GM08714 (cell line): ENCODE measurements around the gene LAMA5.

Experiments
- H3K4me3 ChIP-seq: fragments of 200-500 bp; sonication (Bioruptor generic); 2 replicates; pipeline ENCODE4 v1.5.1; 2014; ENCODE audit warnings: mild to moderate bottlenecking, low read length, inconsistent platforms
- ZNF274 ChIP-seq: IDR thresholded peaks from 2 replicates; pipeline ENCODE4 v1.6.1; 2012; ENCODE audit warnings: mild to moderate bottlenecking, low read depth, low read length

LAMA5 gene

DNA sequence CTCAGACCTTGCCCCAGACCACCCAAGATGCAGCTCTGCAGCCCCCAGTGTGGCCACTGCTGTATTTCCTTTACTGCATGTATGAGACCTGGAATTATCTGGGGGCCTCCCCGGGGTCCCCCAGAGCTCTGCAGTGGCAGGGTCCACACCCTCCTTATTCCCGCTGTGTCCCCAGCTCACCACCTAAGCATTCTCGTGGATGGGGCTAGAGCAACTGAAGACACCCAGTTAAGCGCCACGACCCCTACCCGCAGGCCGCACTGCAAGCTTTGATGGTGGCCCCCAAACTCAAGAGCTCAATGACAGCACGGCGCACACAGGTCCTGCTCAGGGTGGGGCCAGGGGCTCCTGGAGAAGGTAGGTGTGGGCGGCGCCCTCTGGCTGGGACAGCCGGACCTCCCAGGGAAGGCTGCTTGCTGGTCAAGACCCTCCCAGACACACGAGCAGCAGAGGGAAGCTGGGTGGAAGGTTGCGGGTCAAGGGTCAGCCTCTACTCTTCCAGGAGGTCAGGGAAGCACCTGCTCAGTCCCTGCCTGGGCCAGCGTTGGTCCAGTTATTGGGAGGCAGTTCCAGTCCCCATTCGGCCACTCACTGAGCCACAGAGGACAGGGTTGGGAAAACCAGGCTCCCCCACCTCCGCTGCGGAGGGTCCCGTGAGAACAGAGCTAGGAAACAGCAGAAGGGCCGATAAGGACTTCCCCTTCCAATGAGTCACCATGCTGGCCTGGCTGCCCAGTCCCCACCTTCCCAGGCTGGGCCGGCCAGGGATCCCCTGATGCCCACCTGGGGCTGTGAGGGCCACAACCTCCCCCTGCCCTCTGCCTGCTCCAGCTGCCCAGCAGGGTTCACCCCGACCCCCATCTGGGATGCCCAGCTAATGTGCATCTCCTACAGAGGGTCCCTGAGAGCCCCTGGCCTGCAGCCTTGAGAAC is 2.9 kb downstream of the LAMA5 start:
- no peak for TF ChIP-seq ZNF274
- H3K4me3 ChIP-seq = no peak overlapping the region

DNA sequence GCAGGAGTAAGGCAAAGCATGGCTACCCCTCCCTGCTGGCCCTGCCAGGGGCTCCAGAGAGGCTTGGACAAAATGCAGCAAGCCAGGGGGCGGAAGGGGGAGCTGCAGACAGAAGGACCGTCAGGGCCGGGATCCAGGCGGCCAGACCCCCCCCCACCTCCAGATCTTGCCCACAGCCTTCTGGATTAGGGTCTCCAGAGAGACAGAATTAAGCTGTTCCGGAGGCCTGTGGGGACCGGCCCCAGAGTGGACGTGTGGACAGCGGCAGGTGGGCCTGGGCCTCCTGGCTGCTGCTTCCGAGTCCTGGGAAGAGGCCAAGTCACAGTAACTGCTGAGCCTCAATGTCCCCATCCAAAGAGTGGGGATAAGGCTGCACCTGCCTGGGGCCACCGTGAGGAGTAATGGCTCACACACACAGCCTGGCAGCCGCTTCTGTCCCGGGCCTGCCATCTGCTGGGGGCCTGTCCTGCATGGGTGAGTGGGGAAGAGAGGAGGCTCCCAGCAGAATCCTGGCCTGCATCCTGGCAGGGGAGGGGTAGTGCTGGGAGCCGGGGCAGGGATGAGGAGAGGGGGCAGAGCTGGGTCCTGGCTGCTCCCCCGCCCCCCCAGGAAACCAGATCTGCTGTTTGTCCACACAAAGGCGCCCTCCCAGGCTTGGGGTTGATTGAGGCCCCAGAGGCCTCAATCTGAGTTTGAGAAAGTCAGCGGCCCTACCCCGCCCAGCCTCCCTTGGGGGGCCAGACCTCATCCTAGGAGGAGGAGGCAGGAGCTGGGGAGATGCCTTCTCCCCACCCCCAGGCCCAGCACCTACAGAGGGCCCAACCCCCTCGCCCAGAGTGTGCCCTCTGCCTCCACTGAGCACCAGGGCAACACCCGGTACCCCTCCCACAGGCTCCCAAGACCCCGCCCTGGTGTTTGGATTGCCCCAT is 3.9 kb downstream of the LAMA5 start:
- H3K4me3 ChIP-seq = no peak overlapping the region
- TF ChIP-seq ZNF274 = no peak

DNA sequence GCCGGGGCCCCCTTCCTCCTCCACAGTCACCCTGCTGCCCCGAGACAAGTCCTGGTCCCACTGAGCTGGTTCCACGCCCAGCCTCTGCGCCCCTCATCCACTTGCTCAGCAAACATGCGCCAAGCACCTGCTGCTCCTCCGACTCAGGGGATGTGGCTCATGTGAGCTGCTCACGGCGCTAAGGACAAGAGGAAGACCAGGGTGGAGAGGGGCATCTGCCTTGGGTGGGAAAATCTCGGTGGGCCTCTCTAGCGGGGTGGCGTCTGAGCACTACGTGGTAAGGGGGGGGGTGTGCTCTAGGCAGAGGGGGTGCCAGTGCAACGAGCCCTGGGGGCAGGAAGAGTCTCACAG is 4.5 kb downstream of the LAMA5 start:
- H3K4me3 ChIP-seq = no peak overlapping the region
- TF ChIP-seq ZNF274 = no peak

DNA sequence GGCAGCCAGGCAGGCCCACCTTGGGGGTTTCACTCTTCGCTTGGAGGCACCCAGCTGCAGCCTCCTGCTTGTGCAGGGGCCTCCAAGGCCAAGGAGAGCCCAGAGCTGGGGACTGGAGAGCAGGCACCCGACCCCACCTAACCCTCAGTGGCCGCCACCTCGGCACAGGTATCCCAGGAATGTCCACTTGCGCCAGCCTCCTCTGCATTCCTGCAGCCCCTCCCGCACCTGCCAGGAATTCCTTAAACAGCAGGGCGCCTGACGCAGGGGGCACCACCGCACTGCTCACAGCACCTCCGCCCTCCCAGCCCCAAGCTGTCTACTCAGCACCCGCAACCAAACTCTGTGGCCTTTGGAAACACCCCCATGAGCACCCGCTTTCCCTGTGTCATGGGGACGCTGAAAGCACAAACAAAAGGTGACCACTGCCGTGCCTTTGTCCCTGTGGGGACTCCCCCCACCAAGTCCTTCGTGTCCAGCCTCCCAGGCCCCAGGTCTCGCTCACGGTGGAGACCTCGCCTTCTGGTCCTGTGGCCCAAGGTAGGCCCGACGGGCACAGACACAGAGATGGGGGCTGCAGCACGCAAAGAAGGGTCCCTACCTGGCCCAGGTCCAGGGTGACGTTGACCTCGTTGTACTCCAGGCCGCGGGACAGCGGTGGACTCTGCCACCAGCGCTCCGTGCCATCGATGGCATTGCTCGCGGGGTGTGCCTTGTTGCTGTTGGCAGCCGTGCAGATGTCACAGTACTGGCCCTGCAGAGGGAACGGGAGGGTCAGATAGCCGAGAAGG is 5.1 kb downstream of the LAMA5 start:
- TF ChIP-seq ZNF274 = no peak
- H3K4me3 ChIP-seq = no peak overlapping the region

DNA sequence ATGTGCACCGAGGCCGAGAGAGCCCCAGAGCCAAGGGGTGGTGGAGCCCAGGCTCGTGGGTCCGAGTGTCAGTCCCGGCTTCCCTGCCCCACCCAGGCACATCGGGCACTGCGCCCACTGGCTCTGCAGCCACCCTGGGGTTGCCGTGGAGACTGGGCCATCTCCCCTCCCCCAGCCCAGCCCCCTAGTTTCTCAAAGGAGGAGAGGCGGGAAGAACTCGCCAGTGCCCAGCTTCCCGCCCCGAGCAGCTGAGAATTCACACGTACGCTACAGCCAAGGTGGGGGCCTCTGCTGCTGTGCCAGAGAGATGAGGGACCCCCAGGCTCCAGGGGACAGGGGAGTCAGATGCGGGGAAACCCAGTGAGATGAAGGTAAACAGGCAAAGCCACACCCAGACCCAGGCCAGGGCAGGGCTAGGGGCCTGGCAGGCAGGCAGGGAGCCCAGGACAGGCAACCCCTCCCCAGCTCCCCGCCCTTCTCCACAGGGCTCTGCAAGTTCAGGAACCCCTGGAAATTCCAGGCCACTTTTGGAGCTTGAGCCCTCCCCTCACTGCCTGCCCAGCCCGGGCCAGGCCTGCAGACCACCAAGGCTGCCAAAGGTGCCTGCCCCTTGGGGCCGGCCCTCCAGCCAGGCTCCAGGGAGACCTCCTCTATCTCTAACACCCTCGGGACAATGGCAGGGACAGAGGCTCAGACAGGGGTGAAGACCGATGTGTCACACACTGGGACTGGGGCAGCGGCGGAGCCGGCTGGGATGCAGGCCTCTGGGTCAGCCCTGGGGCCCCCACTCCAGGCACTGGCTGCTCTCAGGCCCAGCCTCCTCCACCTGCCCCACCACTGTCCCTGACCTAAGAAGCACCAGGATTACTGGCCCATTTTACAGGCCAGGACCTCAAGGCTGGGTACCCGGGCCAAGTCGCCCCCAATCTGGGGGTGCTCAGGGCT is 6.0 kb downstream of the LAMA5 start:
- no peak overlapping the region for H3K4me3 ChIP-seq
- no peak for TF ChIP-seq ZNF274

DNA sequence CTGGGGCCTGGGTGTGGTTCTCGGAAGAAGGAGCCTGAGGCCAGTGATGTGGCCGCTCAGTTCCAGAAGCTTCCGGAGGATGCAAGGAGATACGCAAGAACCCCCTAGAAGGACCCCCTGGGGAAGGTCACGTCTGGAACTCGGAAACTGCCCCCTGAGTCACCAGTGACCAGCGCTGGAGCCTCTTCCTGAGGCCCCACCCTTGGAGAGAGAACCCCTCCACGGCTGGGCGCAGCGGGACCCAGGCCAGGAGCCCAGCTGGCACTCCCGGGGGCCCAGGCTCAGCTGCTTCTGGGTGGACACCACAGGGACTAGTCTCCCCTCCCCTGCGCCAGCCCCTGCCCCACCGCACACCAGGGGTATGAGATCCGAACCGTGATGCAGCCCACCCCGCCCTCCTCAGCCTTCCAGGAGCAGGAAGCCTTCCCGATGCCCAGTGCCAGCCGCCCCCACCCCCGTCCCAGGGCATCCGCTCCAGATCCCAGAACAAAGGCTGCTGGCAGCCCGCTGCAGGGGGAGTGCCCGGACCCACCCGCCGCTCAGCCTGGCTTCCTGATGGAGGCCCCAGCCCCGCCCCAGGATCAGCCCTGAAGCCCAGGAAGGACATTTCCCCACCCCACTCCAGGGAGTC is 7.5 kb downstream of the LAMA5 start:
- no peak overlapping the region for H3K4me3 ChIP-seq
- TF ChIP-seq ZNF274 = no peak

DNA sequence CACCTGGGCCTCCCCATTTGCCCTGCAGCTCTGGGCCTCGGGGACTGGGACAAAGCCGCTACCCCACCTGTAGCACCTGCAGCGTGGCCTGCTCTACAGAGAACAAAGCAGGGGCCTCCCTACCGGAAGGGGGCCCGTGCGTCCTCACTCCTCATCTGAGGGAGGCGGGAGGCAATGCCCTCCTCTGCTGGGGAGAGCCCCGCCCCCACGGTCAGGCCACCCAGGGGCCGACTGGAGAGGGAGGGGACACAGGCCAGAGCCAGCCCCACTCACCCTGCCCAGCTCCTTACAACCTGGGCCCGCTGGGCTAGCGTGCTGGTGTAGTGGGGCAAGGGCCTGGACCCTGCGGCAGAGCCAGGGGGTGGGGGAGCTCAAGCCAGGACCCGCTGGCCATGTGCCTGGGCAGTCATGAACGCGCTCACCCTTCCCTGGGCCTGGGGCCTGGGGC is 8.0 kb downstream of the LAMA5 start:
- no peak overlapping the region for H3K4me3 ChIP-seq

DNA sequence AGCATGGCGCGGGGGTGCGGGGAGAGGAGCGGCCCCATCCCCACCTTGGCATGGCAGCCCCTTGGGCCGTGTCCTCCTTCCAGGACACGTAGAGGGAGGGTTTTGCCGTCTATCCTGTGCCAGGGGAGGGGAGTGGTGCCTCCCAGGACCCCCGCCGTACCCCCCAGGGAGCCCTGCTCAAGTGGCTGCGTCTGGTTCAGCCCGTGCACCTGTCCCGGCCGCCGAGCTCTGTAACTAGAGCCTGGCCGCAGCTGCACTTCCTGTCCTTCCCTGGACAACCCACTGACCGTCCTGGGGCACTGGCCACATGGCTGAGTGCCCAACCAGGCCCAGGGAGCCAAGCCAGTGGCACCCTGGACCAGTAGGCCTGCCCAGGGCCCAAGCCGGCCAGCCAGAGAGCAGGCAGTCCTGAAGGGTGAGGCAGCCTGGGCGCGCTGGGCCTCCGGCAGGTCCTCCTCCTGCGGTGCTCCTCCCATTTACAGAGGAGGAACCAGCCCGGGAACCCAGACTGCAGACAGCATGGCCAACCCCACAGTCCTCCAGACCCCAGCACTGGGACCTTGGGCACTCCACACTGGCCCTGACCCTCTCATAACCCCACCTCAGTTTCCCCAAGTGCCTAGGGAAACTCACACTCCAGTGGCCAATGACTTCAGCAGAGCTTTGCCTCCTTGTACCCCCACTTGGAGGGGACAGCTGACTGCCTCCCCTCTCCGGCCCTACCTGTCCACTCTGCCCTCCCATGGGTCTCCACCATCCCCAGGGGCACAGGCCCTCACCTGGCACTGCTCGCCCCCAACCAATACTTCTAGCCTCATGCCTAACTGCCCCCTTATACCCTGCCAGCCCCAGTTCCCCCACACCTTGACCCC is 8.7 kb downstream of the LAMA5 start:
- no peak overlapping the region for H3K4me3 ChIP-seq
- no peak for TF ChIP-seq ZNF274

More for the DNA sequence above, 8.0 kb downstream of the LAMA5 start:
- no peak for TF ChIP-seq ZNF274

DNA sequence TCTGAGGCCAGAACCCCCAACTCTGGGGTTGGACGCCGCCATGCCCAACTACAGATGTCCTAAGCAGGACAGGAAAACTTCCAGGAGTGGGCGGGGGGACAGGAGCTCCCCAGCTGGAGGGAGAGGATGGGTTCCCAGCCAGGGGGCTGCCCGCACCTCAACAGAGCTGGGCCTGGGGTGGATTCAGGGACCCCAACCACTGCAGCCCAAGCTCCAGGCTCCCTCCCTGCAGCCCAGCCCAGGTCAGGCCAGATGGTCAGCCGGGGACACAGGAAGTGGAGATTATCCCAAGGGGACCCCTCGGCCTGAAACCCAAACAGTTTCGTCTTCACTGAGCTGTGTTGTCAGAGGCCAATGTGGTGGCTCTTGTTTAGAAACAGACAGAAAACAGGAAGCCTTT is 9.4 kb downstream of the LAMA5 start:
- no peak for TF ChIP-seq ZNF274
- no peak overlapping the region for H3K4me3 ChIP-seq

DNA sequence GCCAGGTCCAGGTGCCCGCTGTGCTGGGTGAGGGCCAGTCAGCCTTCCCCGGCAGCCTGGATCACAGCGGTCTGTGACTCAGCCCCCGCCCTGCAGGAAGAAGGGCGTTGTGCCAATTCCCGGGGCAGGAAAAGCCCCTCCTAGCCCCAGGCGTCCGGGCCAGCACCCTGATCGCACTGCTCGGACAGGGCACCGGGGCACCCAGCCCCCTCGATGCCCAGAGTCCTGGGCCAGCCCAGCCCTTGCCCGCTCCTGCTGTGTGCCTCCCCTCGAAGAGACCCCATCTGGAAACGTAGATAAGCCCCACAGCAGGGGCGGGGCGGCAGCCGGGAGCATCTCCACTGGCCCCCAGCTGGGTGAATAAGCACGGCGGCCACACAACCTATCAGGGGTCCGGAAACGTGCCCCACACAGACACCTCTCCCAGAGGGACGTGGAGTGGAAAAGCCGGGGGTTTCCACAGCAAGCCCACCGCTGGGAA is 9.9 kb downstream of the LAMA5 start:
- no peak overlapping the region for H3K4me3 ChIP-seq
- no peak for TF ChIP-seq ZNF274

DNA sequence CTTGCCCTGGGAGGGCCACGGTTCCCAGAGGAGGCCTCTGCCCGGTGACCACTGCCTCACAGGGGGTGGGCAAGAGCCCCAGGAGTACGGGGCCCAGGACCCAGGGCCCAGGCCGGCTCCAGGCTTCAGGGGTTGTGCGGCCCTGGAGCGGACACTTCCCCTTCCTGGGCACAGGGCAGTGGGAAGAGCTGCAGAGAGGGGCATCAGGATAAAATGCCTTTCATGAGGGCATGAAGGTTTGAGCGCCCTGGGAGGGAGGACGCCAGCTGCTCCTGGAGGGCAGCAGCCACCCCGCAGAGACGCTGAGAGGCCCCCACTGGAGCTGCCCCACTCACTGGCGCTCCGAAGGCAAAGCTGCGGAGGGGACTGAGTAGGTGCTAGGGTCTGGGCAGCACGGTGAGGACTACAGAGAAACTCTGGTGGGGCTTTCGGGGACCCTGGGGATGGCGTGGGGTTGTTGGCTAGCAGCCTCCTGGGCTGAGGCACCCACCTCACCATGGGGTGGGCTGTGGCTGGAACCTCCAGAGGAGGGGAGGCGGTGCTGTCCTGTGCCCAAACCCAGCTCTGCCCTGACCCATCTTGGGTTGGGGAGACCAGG is 10.4 kb downstream of the LAMA5 start:
- TF ChIP-seq ZNF274 = no peak
- H3K4me3 ChIP-seq = no peak overlapping the region
